Measurements from ENCODE around the gene CYFIP2. TPM values are rescaled to one million over a fixed set of nuclear protein-coding genes. Genes with fewer than 3 reads are reported as not detected.

The CYFIP2 gene
- total and polyA plus RNA-seq, 2 donors, result 43.7 to 64.7 TPM

DNA sequence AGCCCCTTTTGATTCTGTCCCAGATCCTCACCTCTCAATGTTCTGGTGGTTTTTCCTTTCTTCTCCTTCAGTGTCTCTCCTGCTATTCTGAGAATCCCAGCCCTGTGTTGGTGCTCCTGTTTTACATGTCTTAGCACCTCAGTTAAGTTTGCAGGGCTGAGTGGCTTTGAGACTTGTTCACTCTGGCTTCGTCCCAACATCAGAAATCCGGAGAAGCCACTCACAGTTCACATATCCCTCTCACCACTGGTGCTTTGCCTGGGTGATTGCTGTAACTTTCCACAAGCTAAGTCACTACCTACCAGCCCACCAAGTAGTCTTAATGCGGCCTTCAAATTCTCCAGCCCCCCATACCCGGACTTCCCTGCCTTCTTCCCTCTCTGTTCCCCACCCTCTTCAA, 40.2 kb downstream of the CYFIP2 start:
- no peaks in the 10 kb centered on the region for H3K4me1 ChIP-seq (ENCODE audit: insufficient read depth)
- 71% methylated on average over 4 of the region's 4 CpGs for WGBS
- no peak overlapping the region for H3K27ac ChIP-seq (ENCODE audit: low read depth)
- H3K4me3 ChIP-seq (ENCODE audit: low read depth, low read length), result no peak overlapping the region
- no peaks in the 10 kb centered on the region for H3K36me3 ChIP-seq (ENCODE audit: insufficient read depth)
- DNase-seq (ENCODE audit: extremely low spot score), result no peak

DNA sequence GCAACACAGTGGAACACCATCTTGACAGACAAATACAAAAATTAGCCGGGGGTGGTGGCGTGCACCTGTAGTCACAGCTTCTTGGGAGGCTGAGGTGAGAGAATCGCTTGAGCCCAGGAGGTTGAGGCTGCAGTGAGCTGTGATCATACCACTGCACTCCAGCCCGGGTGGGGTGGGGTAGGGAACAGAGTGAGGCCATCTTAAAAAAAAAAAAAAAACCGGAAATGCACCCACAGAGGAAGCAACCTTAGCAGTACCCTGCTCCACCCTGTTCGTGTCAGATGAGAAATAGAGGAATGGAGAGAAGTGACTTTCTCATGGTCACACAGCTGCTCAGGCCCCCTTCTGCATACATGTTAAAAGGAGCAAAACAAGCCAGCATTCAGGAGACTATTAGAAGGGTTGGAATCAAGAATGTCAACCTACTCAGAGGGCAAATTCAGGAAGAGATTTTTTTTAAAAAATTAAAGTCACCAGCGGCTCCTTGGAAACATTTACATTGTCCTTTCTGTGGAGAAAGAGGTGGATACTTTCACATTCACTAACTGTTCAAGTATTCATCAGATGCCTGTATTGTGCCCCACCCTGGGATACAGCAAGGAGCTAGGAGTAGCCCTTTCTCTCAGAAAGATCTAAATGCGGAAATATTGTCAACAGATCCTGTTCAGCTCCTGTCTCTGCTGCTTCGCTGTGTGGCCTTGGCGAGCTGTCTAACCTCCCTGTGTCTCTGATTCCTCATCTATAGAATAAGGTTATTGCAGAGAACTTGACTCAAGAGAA, 41.0 kb downstream of the CYFIP2 start:
- no peak for DNase-seq (ENCODE audit: extremely low spot score)
- H3K36me3 ChIP-seq (ENCODE audit: insufficient read depth), result no peaks in the 10 kb centered on the region
- no peaks in the 10 kb centered on the region for H3K4me1 ChIP-seq (ENCODE audit: insufficient read depth)
- H3K4me3 ChIP-seq (ENCODE audit: low read depth, low read length), result no peak overlapping the region
- 90% methylated on average over 10 of the region's 10 CpGs for WGBS
- H3K27ac ChIP-seq (ENCODE audit: low read depth), result no peak overlapping the region

DNA sequence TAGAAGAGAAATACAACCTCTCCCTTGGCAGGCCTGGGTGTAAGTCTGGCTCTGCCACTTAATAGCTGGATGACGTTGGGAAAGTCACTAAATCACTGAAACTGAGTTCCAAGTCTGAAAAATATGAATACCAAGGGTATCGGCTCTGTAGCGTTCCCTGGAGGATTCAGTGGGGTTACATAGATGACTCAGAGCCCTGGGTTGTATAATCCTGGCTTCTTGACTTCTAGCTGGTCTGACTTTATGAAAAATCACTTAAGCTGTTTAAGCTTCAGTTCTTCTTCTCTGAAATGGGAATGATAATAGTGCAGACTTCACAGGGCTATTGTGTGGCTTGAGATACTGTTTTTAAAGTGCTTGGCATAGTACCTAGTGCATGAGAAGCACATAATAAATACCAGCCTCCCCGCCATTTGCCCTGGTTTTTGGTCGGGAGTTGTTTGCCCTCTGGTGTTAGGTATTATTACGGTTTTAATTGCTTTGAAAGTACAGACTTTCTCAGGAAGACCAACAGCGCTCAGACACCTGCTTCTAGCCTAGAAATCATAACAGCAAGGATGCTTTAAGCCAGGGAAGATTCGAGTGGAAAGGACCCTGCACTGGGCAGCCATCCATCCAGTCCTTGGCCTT, 43.0 kb downstream of the CYFIP2 start:
- no peak for DNase-seq (ENCODE audit: extremely low spot score)
- Histone ChIP-seq H3K36me3 (ENCODE audit: insufficient read depth) (no peaks in the 10 kb centered on the region), H3K27ac (ENCODE audit: low read depth) (no peak overlapping the region), H3K4me1 (ENCODE audit: insufficient read depth) (no peaks in the 10 kb centered on the region), H3K4me3 (ENCODE audit: low read depth, low read length) (no peak overlapping the region)
- whole genome bisulfite sequencing, result 46% methylated on average over 8 of the region's 8 CpGs

DNA sequence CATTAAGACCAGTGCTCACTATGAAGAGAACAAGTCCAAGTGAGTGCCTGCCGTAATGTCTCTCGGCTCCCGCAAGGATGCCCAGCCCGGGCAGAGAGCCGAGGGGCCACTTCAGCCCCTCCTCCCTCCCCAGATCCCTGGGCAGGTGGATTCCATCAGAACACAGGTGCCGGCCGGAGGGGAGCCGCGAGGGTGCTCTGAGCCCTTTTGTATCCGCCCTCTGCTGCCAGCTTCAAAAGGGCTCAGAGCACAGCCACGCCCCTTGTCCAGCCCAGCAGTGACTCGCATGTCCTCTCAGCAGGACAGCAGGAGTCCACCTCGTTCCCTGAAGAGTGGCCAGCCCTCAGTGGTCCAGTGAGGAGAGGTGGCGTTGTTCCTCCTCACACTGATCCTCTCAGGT, 43.9 kb downstream of the CYFIP2 start:
- H3K4me1 ChIP-seq (ENCODE audit: insufficient read depth), result no peaks in the 10 kb centered on the region
- H3K27ac ChIP-seq (ENCODE audit: low read depth), result no peak overlapping the region
- no peak overlapping the region for H3K4me3 ChIP-seq (ENCODE audit: low read depth, low read length)
- H3K36me3 ChIP-seq (ENCODE audit: insufficient read depth), result no peaks in the 10 kb centered on the region
- no peak for DNase-seq (ENCODE audit: extremely low spot score)
- WGBS, result 70% methylated on average over 14 of the region's 14 CpGs

DNA sequence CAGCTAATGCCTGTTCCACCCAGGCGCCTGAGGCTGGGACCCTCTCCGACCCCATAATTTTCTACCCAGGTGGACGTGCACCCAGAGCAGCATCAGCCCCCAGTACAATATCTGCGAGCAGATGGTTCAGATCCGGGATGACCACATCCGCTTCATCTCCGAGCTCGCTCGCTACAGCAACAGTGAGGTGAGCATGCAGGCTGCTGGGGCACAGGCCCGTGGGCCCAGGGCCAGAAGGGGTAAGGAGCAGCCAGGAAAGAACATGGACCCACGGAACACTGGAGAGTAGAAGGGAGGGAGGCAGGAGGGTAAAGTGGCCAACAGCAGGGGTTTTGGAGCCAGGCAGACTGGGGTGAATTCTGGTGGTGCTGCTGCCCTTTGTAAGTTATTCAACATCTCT, 45.7 kb downstream of the CYFIP2 start:
- Histone ChIP-seq H3K4me3 (ENCODE audit: low read depth, low read length) (no peak overlapping the region), H3K27ac (ENCODE audit: low read depth) (no peak overlapping the region), H3K36me3 (ENCODE audit: insufficient read depth) (no peaks in the 10 kb centered on the region), H3K4me1 (ENCODE audit: insufficient read depth) (no peaks in the 10 kb centered on the region)
- DNase-seq (ENCODE audit: extremely low spot score), result no peak
- 94% methylated on average over 11 of the region's 11 CpGs for WGBS

DNA sequence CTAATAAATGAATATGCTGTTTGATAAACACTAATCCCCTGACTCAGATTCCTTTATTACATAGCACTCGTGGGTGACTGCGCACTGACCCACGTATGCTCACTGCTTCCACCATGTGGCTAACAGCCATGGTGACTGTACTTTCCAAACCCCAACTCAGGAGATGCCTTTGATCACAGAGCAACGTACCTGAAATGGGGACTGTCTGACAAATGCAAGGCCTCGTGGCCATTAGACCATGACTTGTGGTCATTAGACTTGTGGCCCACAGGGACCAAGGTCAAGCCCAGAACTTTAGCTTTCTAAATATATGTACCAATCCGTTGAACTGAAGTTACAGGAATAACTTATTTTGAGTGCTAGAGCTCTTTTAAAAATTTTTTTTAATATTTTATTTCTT, 46.6 kb downstream of the CYFIP2 start:
- 26% methylated on average over 6 of the region's 6 CpGs for whole genome bisulfite sequencing
- no peak for DNase-seq (ENCODE audit: extremely low spot score)
- Histone ChIP-seq H3K27ac (ENCODE audit: low read depth) (no peak overlapping the region), H3K36me3 (ENCODE audit: insufficient read depth) (no peaks in the 10 kb centered on the region), H3K4me1 (ENCODE audit: insufficient read depth) (no peaks in the 10 kb centered on the region), H3K4me3 (ENCODE audit: low read depth, low read length) (no peak overlapping the region)

DNA sequence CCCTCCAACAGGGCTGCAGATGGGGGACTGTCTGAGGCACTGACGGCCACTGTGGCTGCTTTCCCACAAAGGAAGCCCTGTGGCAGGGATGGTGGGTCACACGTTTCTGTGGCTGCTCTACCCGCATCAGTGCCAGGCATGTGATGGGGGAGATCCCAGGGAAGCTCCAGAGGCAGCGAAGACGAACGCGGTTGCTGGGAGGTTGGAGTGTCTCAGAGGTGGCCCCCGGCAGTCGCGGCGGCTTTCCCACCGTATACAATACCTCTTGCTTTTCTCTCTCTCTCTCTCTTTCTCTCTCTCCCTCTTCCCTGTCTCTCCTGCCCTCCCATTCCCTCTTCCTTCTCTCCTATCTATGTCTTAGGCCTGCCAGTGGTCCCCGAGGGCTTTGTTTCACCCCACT, 56.7 kb downstream of the CYFIP2 start:
- no peak for DNase-seq (ENCODE audit: extremely low spot score)
- WGBS, result 91% methylated on average over 13 of the region's 13 CpGs
- no peaks in the 10 kb centered on the region for H3K4me1 ChIP-seq (ENCODE audit: insufficient read depth)
- H3K36me3 ChIP-seq (ENCODE audit: insufficient read depth), result no peaks in the 10 kb centered on the region
- no peak overlapping the region for H3K4me3 ChIP-seq (ENCODE audit: low read depth, low read length)
- H3K27ac ChIP-seq (ENCODE audit: low read depth), result no peak overlapping the region

DNA sequence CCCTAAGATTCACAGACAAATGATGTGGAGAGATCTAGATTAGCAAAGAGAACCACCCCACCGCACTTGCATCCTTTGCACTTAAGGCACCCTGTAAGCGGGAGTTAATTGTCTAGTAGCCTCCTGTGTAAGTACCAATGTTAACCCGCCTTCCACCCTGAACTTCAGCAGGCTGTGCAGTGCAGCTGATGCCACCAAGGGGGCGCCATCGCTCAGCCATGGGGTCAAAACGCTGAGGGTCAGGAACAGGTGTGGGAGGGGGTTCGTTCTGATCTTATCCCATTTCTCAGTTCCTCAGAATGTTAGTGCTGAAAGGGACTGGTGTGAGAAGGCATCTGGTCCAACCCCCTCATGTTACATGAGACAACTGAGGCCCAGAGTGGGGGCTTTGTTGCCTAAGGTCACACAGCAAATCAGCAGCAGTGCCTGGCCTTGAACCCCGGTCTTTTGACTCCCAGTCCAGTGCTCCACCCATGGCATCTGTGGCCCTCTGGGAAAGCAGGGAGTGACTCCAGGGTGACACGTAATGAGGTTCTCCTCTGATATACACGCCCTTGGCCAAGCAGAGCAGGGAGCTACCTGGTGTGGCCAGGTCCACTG, 57.3 kb downstream of the CYFIP2 start:
- H3K27ac ChIP-seq (ENCODE audit: low read depth), result no peak overlapping the region
- no peaks in the 10 kb centered on the region for H3K36me3 ChIP-seq (ENCODE audit: insufficient read depth)
- H3K4me3 ChIP-seq (ENCODE audit: low read depth, low read length), result no peak overlapping the region
- WGBS, result 87% methylated on average over 10 of the region's 10 CpGs
- no peaks in the 10 kb centered on the region for H3K4me1 ChIP-seq (ENCODE audit: insufficient read depth)
- no peak for DNase-seq (ENCODE audit: extremely low spot score)

DNA sequence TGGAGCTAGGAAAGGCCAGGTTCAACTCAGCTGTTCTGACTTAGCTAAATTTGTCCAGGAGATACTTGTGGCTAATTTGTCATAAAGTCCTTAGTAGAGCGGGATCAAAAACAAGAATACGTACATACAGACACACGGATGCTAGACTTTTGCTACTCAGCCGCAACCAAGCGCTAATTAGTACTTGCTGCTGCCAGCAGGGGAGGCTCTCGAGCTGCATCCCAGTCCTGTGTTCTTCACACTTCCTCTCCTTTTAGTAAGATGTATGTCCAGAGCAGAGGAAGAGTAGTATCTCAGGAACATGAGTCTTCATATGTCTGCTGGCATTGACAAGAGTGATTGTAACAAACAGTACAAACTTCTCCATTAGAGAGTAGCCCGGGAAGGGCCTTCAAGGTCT, 58.3 kb downstream of the CYFIP2 start:
- no peaks in the 10 kb centered on the region for H3K36me3 ChIP-seq (ENCODE audit: insufficient read depth)
- 95% methylated on average over 7 of the region's 7 CpGs for WGBS

DNA sequence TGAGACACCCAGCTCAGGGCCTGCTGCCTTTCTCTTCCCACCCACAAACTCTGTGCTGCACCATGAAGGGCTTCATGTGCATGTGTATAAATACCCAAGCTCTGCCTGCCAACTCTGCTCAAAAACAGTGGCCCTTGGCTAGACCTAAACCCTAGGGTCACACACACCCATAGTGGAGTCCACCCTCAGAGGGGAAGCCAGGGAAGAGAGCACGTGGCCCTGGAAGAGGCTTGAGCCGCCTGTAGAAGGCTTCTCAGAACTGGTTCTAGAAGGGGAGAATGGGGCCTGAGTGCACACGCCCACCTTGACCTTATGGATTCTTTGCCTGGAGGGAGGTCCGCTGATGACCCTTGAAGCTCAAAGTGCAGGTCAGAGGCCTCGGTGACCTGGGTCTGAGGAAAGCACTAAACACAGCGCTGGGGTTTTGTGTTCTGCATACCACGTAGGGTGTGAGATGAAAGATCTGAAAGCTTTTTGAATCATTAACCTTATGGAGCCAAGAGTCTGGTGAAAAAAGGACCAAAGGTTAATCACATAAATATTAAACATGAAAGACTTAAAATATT, 60.6 kb downstream of the CYFIP2 start:
- WGBS, result 80% methylated on average over 7 of the region's 7 CpGs
- Histone ChIP-seq H3K4me3 (ENCODE audit: low read depth, low read length) (no peak overlapping the region), H3K27ac (ENCODE audit: low read depth) (no peak overlapping the region), H3K36me3 (ENCODE audit: insufficient read depth) (no peaks in the 10 kb centered on the region), H3K4me1 (ENCODE audit: insufficient read depth) (no peaks in the 10 kb centered on the region)
- no peak for DNase-seq (ENCODE audit: extremely low spot score)

More for the DNA sequence above, 58.3 kb downstream of the CYFIP2 start:
- no peak for DNase-seq (ENCODE audit: extremely low spot score)
- H3K4me1 ChIP-seq (ENCODE audit: insufficient read depth), result no peaks in the 10 kb centered on the region
- H3K27ac ChIP-seq (ENCODE audit: low read depth), result no peak overlapping the region
- no peak overlapping the region for H3K4me3 ChIP-seq (ENCODE audit: low read depth, low read length)

DNA sequence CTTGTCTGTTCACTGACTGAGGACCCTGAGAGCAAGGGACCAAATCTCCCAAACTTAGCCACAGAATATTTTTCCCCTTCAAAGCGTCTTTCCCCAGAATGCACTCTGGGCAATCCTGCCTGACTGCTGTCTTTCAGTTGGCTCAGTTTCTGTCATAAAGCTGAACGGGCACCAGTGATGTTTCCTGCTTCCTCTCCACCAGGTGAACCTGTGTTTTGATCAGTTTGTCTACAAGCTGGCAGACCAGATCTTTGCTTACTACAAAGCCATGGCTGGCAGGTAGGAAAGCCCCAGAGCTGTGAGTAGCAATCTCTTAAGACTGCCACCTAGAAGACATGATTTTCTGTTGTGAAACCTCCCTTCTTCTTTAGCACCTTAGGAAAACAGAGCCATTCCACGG, 61.8 kb downstream of the CYFIP2 start:
- 71% methylated on average over 3 of the region's 3 CpGs for WGBS
- no peaks in the 10 kb centered on the region for H3K36me3 ChIP-seq (ENCODE audit: insufficient read depth)
- no peak for DNase-seq (ENCODE audit: extremely low spot score)

DNA sequence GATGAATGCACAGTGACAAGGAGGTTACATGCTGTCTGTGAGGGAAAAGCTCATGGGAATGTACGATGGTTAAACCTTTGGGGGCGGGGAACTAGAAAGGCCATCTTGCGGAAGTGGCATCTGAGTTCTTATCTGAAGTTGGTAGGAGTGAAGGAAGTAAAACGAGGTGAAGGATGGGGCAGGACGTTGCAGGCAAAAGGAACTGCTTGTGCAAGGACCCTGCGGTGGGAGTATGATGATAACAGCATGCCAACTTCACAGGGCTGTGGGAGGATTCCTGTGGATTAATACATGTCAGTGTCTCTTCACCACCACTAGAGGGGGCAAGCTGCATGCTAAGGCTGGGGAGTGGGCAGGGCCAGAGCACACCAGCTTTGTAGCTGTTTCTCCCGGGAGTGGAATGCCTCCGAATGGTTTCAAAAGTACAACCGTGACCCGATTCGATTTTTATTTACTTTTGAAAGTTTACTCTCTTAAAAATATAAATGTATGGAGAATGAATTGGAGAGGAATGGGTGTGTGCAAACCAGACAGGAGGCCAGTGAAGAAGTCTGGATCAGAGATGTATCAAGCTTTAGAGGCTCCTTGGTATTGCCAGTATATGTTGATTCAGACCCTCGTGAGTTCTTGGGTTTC, 62.5 kb downstream of the CYFIP2 start:
- Histone ChIP-seq H3K4me3 (ENCODE audit: low read depth, low read length) (no peak overlapping the region), H3K36me3 (ENCODE audit: insufficient read depth) (no peaks in the 10 kb centered on the region), H3K27ac (ENCODE audit: low read depth) (no peak overlapping the region), H3K4me1 (ENCODE audit: insufficient read depth) (no peaks in the 10 kb centered on the region)
- WGBS, result 15% methylated on average over 12 of the region's 12 CpGs
- DNase-seq (ENCODE audit: extremely low spot score), result peak; percentile 67

More for the DNA sequence above, 61.8 kb downstream of the CYFIP2 start:
- no peak overlapping the region for H3K4me3 ChIP-seq (ENCODE audit: low read depth, low read length)
- no peaks in the 10 kb centered on the region for H3K4me1 ChIP-seq (ENCODE audit: insufficient read depth)
- no peak overlapping the region for H3K27ac ChIP-seq (ENCODE audit: low read depth)

DNA sequence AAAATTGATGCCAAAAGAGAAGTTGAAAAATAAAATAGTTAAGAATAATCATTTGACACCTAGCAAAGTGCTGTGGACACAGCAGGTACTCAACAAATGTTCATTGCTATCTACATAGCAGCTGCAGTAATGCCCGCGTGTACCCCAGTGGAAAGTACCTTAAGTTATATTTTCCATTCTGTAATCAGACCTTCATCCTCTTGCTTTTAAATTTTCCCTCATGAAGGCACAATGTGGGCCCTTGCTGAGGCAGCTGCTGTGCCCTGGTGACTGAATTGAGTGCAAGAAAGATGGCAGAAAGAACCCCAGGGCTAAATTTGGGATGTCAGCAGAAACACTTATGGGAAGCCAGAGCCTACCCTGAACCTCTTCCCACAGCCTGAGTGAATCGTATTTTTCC, 65.9 kb downstream of the CYFIP2 start:
- WGBS, result 69% methylated on average over 3 of the region's 3 CpGs
- no peak overlapping the region for H3K4me3 ChIP-seq (ENCODE audit: low read depth, low read length)
- no peak overlapping the region for H3K27ac ChIP-seq (ENCODE audit: low read depth)
- no peak for DNase-seq (ENCODE audit: extremely low spot score)
- H3K4me1 ChIP-seq (ENCODE audit: insufficient read depth), result no peaks in the 10 kb centered on the region
- no peaks in the 10 kb centered on the region for H3K36me3 ChIP-seq (ENCODE audit: insufficient read depth)
